ENCODE results near the gene SELENOF. TPM values are rescaled to one million over a fixed set of nuclear protein-coding genes. Genes with fewer than 3 reads are reported as not detected.

Gene SELENOF
- total RNA-seq, 1 donor from 2014 or later = 148 TPM

GRCh38 chr1:86888327-86888726 is 25.6 kb downstream of the SELENOF start:
- TF ChIP-seq CTCF (conservative IDR thresholded peaks at IDR 0.05) = no peak
- peaks cover 6% of the 10 kb centered on the region for H3K36me3 Mint-ChIP-seq

GRCh38 chr1:86887479-86888162 is 26.3 kb downstream of the SELENOF start:
- no peak for TF ChIP-seq CTCF (conservative IDR thresholded peaks at IDR 0.05)
- Mint-ChIP-seq H3K27me3 (no peaks in the 10 kb centered on the region), H3K4me3 (no peak overlapping the region), H3K4me1 (ENCODE audit: unreplicated experiment) (no peaks in the 10 kb centered on the region), H3K9me3 (no peaks in the 10 kb centered on the region), H3K36me3 (peaks cover 6% of the 10 kb centered on the region), H3K27ac (no peak overlapping the region)
- no peak for DNase-seq (ENCODE audit: extremely low spot score, unreplicated experiment)

More at GRCh38 chr1:86888327-86888726, 25.6 kb downstream of the SELENOF start:
- Mint-ChIP-seq H3K9me3 (no peaks in the 10 kb centered on the region), H3K27me3 (no peaks in the 10 kb centered on the region), H3K27ac (no peak overlapping the region), H3K4me3 (no peak overlapping the region), H3K4me1 (ENCODE audit: unreplicated experiment) (no peaks in the 10 kb centered on the region)
- DNase-seq (ENCODE audit: extremely low spot score, unreplicated experiment) = no peak

GRCh38 chr1:86875722-86876121 is 38.2 kb downstream of the SELENOF start:
- Mint-ChIP-seq H3K27ac (no peak overlapping the region), H3K4me3 (no peak overlapping the region), H3K36me3 (peaks cover 19% of the 10 kb centered on the region), H3K27me3 (no peaks in the 10 kb centered on the region), H3K4me1 (ENCODE audit: unreplicated experiment) (no peaks in the 10 kb centered on the region), H3K9me3 (no peaks in the 10 kb centered on the region)
- TF ChIP-seq CTCF (conservative IDR thresholded peaks at IDR 0.05) = no peak
- no peak for DNase-seq (ENCODE audit: extremely low spot score, unreplicated experiment)

- H3K9me3 Mint-ChIP-seq = no peaks in the 10 kb centered on the region
- H3K27ac Mint-ChIP-seq = no peak overlapping the region
- no peak for DNase-seq (ENCODE audit: extremely low spot score, unreplicated experiment)
- TF ChIP-seq CTCF (conservative IDR thresholded peaks at IDR 0.05) = no peak
- no peak overlapping the region for H3K4me3 Mint-ChIP-seq
- H3K4me1 Mint-ChIP-seq (ENCODE audit: unreplicated experiment) = no peaks in the 10 kb centered on the region
- H3K36me3 Mint-ChIP-seq = peaks cover 15% of the 10 kb centered on the region
- no peaks in the 10 kb centered on the region for H3K27me3 Mint-ChIP-seq
Measured at GRCh38 chr1:86872086-86872485, 41.8 kb downstream of the SELENOF start.

- Mint-ChIP-seq H3K27me3 (no peaks in the 10 kb centered on the region), H3K4me3 (no peak overlapping the region), H3K36me3 (peaks cover 14% of the 10 kb centered on the region)
Measured at GRCh38 chr1:86871001-86871400, 42.9 kb downstream of the SELENOF start.

More at GRCh38 chr1:86871001-86871400, 42.9 kb downstream of the SELENOF start:
- no peak for DNase-seq (ENCODE audit: extremely low spot score, unreplicated experiment)
- H3K27ac Mint-ChIP-seq = no peak overlapping the region
- H3K9me3 Mint-ChIP-seq = no peaks in the 10 kb centered on the region
- TF ChIP-seq CTCF (conservative IDR thresholded peaks at IDR 0.05) = no peak
- H3K4me1 Mint-ChIP-seq (ENCODE audit: unreplicated experiment) = no peaks in the 10 kb centered on the region

Data from type B pancreatic cell (in vitro differentiated cells).